ENCODE results near the gene SETMAR.

DNA sequence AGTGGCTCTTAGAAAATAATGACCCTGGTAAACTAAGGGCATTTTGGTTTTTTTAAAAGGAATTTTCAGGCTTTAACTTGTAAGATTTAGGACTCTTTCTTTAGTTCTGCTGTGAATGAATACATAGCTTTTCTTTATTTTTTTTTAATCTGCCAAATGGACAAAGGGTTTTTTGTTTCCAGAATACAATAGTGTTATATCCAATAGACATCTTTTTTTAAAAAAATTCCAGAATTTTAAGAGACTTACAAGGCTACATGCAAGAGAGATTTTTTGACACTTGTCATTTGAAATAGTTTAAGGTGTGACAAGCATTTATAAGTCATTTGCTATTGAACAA lies 38.1 kb downstream of the SETMAR start:
- TF ChIP-seq, protein P1, sequence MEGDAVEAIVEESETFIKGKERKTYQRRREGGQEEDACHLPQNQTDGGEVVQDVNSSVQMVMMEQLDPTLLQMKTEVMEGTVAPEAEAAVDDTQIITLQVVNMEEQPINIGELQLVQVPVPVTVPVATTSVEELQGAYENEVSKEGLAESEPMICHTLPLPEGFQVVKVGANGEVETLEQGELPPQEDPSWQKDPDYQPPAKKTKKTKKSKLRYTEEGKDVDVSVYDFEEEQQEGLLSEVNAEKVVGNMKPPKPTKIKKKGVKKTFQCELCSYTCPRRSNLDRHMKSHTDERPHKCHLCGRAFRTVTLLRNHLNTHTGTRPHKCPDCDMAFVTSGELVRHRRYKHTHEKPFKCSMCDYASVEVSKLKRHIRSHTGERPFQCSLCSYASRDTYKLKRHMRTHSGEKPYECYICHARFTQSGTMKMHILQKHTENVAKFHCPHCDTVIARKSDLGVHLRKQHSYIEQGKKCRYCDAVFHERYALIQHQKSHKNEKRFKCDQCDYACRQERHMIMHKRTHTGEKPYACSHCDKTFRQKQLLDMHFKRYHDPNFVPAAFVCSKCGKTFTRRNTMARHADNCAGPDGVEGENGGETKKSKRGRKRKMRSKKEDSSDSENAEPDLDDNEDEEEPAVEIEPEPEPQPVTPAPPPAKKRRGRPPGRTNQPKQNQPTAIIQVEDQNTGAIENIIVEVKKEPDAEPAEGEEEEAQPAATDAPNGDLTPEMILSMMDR (IDR thresholded peaks at IDR 0.05; ENCODE audit: low read depth, low read length), result no peak
- no peak for TF ChIP-seq EZH2phosphoT487 (IDR thresholded peaks at IDR 0.05; ENCODE audit: low read depth)
